GM10248 (cell line): ENCODE measurements around the gene SHROOM2.

Experiments
- CTCF ChIA-PET: fragments of 300-600 bp; sonication (Branson Sonifier 250); formaldehyde crosslinking; extraction: SDS; loops from one replicate; lab custom pipeline; 2021; ENCODE audit warnings: antibody characterized with exemption; lab: Yijun Ruan, JAX
- POLR2A ChIA-PET: fragments of 350-650 bp; sonication (Branson Sonifier 250); formaldehyde crosslinking; extraction: SDS; loops from one replicate; lab custom pipeline; 2020; ENCODE audit warnings: antibody characterized with exemption; lab: Yijun Ruan, JAX
- DNase-seq: peaks from one replicate; pipeline ENCODE4 v3.0.0; 2012; ENCODE audit errors: extremely low spot score
- TF ChIP-seq, protein P1 (sequence below): IDR thresholded peaks from 2 replicates; pipeline ENCODE4 v1.5.1; 2012; ENCODE audit warnings: mild to moderate bottlenecking, low read depth; ENCODE audit errors: extremely low read depth, missing control alignments, control extremely low read depth

SHROOM2 gene

DNA sequence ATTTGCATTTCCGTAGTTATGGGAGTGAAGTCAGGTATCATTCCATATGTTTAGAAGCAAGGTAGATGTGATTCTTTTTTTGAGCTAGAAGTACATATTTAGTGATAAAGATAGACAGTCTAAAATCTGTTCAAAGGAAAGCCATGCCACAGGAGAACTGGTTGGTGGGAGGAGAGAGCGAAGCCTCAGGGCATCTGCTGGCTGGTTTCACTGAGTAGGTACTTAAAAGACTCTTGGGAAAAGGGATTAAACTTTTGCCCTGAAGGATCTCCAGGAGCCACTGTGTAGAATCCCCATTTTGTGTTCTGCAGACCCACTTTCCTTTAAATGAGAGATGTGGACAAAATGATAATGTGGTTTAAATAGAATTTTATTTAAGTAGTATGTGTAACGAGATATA, 89.6 kb downstream of the SHROOM2 start:
- DNase-seq: no peak
- POLR2A ChIA-PET: no interaction called here
- TF ChIP-seq, protein P1, sequence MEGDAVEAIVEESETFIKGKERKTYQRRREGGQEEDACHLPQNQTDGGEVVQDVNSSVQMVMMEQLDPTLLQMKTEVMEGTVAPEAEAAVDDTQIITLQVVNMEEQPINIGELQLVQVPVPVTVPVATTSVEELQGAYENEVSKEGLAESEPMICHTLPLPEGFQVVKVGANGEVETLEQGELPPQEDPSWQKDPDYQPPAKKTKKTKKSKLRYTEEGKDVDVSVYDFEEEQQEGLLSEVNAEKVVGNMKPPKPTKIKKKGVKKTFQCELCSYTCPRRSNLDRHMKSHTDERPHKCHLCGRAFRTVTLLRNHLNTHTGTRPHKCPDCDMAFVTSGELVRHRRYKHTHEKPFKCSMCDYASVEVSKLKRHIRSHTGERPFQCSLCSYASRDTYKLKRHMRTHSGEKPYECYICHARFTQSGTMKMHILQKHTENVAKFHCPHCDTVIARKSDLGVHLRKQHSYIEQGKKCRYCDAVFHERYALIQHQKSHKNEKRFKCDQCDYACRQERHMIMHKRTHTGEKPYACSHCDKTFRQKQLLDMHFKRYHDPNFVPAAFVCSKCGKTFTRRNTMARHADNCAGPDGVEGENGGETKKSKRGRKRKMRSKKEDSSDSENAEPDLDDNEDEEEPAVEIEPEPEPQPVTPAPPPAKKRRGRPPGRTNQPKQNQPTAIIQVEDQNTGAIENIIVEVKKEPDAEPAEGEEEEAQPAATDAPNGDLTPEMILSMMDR: no peak
- CTCF ChIA-PET: interaction anchor here (1.2 to 2.2 kb wide), 2 partner anchors 13 to 243 kb away, joined by 4 to 12 read pairs; no protein-coding TSS in a partner anchor

DNA sequence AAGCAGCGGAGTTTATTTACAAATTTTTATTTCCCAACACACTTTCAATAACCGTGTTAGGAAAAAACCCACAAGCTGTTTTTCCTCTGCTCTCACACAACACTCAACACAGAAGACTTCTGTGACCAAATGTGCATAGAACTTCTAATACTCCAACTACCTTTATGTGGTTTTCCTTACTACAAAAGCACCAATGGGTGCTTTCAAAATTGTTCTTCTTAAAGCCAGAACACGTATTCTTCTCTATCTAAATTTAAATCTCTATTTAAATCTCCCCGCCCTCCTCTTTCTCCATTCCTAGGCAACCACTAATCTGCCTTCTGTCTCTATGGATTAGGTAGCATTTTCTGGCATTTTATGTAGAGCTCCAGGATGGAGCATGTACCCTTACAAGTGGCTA, 90.0 kb downstream of the SHROOM2 start:
- TF ChIP-seq, protein P1: no peak
- DNase-seq: no peak
- CTCF ChIA-PET: interaction anchor here (2.2 kb wide), 1 partner anchor 243 kb away, joined by 12 read pairs; no protein-coding TSS in a partner anchor
- POLR2A ChIA-PET: no interaction called here

DNA sequence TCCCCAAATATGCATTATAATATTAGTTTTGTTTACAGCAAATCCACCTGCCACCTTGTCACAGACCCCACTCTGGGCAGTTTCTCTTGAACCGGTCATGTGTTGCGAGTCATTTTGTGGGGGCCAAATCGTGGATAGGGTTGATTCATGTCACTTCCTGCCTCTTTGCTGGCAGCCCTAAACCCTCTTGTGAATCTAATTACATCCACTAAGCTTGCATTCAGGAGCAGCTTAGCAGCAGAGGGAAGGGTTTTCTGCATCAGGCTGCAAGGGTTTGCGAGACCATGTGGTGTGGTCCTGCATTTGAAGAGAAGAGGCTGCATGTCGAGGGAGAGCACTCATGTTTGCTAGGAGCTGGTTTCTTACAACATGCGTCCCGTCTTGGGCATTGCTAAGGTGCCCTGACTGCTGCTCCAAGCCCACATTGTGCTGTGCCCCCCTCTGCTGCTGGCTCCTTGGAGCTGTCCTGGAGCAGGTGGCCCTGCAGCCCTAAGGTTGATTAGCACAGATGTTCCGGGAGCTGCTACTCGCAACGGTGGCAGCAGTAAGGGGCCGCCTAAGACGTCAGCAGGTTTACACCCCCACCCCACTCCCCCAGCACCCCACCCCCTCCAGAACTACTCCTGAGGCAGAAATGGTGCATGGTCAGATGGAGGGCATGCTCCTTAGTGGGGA, 92.1 kb downstream of the SHROOM2 start:
- POLR2A ChIA-PET: no interaction called here
- CTCF ChIA-PET: interaction anchor here (1.3 kb wide), 1 partner anchor 241 kb away, joined by 5 read pairs; no protein-coding TSS in a partner anchor
- no peak for DNase-seq
- TF ChIP-seq, protein P1: no peak

DNA sequence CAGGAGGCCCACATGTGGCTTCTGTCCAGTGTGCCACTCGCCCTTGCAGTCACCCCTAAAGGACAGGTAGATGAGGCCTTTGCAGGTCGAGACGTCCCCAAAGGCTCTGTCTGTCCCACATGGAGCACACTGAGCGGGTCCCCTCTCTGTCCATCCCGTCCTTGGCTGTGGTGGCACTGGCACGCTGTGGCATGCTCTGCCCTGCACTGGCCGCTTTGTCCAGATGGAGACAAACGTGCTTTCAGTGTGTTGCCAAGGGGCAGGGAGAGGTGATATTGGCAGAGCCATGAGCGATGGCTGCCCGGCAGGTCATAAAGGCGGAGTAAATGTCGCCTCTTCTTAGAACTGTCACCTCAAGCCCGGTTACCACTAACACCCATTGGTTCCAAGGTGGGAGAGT, 94.0 kb downstream of the SHROOM2 start:
- TF ChIP-seq, protein P1: no peak
- no peak for DNase-seq
- POLR2A ChIA-PET: no interaction called here
- CTCF ChIA-PET: interaction anchor here (1.3 kb wide), 1 partner anchor 240 kb away, joined by 5 read pairs; no protein-coding TSS in a partner anchor

DNA sequence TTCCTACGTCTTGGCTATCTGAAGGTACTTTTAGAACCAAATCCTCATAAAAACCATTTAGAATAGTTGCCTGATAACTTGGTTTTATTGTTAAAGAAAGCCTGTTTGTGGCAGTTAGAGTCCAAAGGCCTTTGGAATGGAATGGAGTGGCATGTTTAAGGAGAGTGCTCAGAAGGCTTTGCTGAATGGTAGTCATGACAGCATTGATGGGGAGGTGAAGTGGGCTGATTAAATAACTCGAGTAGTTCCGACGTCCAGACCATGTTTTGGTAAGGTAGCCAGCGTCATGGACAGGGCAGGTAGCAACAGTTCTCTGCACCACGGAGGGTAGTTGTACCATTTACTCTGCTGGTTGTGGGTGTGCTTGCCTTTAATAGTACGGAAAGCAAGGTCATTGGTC, 94.6 kb downstream of the SHROOM2 start:
- DNase-seq: no peak
- POLR2A ChIA-PET: no interaction called here
- CTCF ChIA-PET: no interaction called here
- TF ChIP-seq, protein P1: no peak

DNA sequence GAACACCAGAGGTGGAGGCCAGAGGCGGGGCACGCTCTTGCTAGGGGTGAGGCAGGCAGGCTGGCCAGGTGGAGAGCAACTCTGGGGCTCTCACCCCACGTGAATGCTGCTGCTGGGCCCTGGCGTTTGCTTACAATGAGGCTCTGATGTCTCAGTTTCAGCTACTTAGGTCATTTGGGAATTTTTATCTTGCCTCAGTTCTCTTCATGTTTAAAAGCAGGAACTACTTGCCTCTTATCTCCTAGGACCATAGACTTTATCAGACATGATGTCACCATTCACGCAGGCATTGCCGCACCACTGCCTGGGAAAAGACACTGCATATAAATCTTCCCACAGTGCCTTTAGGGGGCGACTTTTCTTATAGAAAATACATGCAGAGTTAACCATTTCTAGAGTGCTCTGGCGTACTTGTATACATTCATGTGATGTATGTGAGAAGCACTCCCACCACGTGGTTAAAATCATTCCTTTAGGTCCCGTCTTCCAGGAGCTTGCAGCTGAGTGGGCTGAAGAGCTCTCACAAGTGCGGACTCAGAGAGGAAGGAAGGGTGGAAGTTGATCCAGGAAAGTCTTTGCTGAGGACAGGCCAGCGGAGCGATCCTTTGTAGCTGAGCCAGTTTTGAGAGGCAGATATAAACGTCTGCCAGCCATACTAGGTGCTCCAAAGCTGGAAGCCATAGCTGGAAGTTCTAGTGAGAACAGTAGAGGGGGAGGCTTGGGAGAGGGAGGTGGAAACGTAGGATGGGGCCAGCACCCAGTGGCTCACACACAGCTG, 96.6 kb downstream of the SHROOM2 start:
- TF ChIP-seq, protein P1: no peak
- CTCF ChIA-PET: interaction anchor here (0.9 to 2.7 kb wide), 2 partner anchors 42 to 237 kb away, joined by 3 to 21 read pairs; no protein-coding TSS in a partner anchor
- no peak for DNase-seq
- POLR2A ChIA-PET: no interaction called here
